Left lung (tissue), 10 donors: ENCODE results near the gene OR13C9. TPM values are rescaled to one million over a fixed set of nuclear protein-coding genes. Genes with fewer than 3 reads are reported as not detected.
"Not testable (repeated sequence)": the region's sequence is repeated elsewhere in the genome, so short reads cannot be mapped to it uniquely, and the experiment has no call there.

ENCODE experiments used
- ATAC-seq: fragments of 200-7000 bp; cut with Tn5 transposase; one replicate; pipeline ENCODE4 v1.9.1; 2020; ENCODE audit warnings: moderate library complexity
- DNase-seq, 4 donors: peaks; one replicate each; pipeline ENCODE4 v3.0.0-alpha.2; 2013 to 2020
- H3K27ac ChIP-seq, 2 donors: fragments of 200-600 bp; sonication (generic) in 1 of 2; one replicate each; pipeline versions ENCODE4 v1.5.0 to v1.8.0; 2020 to 2021
- H3K27me3 ChIP-seq, 2 donors: fragments of 200-600 bp; sonication (generic) in 1 of 2; one replicate each; pipeline versions ENCODE4 v1.5.0 to v1.8.0; 2020 to 2021
- H3K36me3 ChIP-seq, 2 donors: fragments of 200-600 bp; sonication (generic) in 1 of 2; one replicate each; pipeline versions ENCODE4 v1.5.0 to v1.8.0; 2020 to 2021
- H3K4me1 ChIP-seq, 2 donors: fragments of 200-600 bp; one replicate each; pipeline ENCODE4 v1.8.0; 2021
- H3K4me3 ChIP-seq, 2 donors: fragments of 200-600 bp; sonication (generic) in 1 of 2; one replicate each; pipeline versions ENCODE4 v1.5.0 to v1.8.0; 2020 to 2021; ENCODE audit warnings: mild to moderate bottlenecking in 1 of 2
- H3K9me3 ChIP-seq, 2 donors: fragments of 200-600 bp; sonication (generic) in 1 of 2; one replicate each; pipeline versions ENCODE4 v1.5.0 to v1.8.0; 2020 to 2021
- intact Hi-C, 2 donors: fragments of 100-400 bp; cut with DNase I; formaldehyde crosslinking; loops; one replicate each; pipeline versions ENCODE4 v1.11.2 to v1.14.2; 2022
- polyA plus RNA-seq, 6 donors: library from polyadenylated mRNA; unstranded; fragments of 120-200 nt; gene quantifications; one replicate each; pipeline ENCODE4 v1.2.1, GENCODE V29; 2013; ENCODE audit not compliant: insufficient read length in 6 of 6
- total RNA-seq, 2 donors: library from RNA; stranded (reverse); fragmentation: NEBNext Ultra II Directional; extraction: Animal tissue kit (Norgen Biotek cat#: 25700); gene quantifications; one replicate each; pipeline ENCODE4 v1.2.1, GENCODE V29; 2021
- TF ChIP-seq, protein P1 (sequence below), 2 donors: fragments of 200-600 bp; sonication (generic) in 1 of 2; IDR thresholded peaks; one replicate each; pipeline versions ENCODE4 v1.5.0 to v1.8.0; 2021; ENCODE audit warnings: antibody characterized with exemption in 2 of 2
- donor health status: DM: no; HTN: yes; CAD: no.
- donor health status: DM: no; HTN: no; CAD: no.

Gene OR13C9
- total and polyA plus RNA-seq, 8 donors: 0.23 TPM; not detected in 7

DNA sequence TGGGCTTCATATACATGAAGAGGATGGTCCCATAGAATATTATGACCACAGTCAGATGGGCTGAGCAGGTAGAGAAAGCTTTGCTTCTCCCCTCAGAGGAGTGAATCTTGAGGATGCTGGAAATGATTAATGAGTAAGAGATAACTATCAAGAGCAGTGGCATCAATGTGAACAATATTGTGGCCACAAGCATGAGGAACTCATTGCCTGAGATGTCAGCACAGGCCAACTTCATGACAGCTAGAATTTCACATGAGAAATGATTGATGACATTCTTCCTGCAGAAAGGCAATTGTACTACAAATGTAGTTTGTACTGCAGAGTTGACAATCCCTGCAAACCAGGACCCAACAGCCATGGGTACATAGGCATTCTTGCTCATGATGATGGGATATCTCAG is 586 bp downstream of the OR13C9 start:
- ATAC-seq (no peak), DNase-seq (no peak)
- no peak overlapping the region for H3K4me3 ChIP-seq
- intact Hi-C loops: no loop called here
- TF ChIP-seq, protein P1, sequence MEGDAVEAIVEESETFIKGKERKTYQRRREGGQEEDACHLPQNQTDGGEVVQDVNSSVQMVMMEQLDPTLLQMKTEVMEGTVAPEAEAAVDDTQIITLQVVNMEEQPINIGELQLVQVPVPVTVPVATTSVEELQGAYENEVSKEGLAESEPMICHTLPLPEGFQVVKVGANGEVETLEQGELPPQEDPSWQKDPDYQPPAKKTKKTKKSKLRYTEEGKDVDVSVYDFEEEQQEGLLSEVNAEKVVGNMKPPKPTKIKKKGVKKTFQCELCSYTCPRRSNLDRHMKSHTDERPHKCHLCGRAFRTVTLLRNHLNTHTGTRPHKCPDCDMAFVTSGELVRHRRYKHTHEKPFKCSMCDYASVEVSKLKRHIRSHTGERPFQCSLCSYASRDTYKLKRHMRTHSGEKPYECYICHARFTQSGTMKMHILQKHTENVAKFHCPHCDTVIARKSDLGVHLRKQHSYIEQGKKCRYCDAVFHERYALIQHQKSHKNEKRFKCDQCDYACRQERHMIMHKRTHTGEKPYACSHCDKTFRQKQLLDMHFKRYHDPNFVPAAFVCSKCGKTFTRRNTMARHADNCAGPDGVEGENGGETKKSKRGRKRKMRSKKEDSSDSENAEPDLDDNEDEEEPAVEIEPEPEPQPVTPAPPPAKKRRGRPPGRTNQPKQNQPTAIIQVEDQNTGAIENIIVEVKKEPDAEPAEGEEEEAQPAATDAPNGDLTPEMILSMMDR (IDR thresholded peaks at IDR 0.05): no peak
- H3K9me3 ChIP-seq: no peaks in the 10 kb centered on the region
- H3K27me3 ChIP-seq: no peaks in the 10 kb centered on the region
- H3K4me1 ChIP-seq: no peaks in the 10 kb centered on the region
- no peak overlapping the region for H3K27ac ChIP-seq
- no peaks in the 10 kb centered on the region for H3K36me3 ChIP-seq

DNA sequence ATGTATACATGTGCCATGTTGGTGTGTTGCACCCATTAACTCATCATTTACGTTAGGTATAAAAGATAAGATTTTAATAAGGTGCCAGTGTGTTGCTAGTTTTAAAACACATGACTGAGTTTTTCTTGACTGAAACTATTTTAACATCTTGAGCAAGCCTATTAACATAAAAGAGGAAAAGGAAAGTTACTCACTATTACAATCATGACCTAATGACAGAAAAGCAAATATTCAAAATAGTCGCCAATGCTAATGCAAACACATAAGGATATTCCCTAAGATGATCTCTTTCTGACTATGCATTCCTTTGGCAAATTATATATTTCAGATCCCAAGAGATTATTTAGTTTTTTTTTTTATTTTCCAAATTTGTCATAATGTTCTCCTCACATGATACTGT is 6.8 kb downstream of the OR13C9 start:
- Histone ChIP-seq H3K27me3 (no peaks in the 10 kb centered on the region), H3K36me3 (no peaks in the 10 kb centered on the region), H3K27ac (no peak overlapping the region), H3K4me1 (no peaks in the 10 kb centered on the region), H3K4me3 (no peak overlapping the region), H3K9me3 (no peaks in the 10 kb centered on the region)
- DNase-seq (no peak), ATAC-seq (no peak)
- intact Hi-C loops: no loop called here
- TF ChIP-seq, protein P1 (IDR thresholded peaks at IDR 0.05): no peak

DNA sequence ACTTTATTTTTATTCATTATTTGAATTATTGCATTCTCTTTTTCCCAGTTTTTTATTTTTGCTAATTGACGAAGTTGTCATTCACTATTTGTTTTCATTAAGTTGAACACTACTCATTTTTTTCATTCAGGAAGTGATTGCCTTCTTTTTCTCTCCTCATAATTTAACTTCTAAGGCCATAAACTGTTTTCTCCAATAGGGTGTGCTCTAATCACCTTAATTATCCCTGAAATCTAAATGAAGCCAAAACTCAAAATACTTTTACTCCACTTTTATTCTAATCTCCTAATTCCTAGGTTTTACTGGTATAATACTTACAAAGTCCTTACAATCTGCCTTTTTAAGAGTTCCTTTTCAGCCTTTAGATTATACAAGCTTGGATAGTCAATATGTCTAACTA is 9.7 kb downstream of the OR13C9 start:
- no peak overlapping the region for H3K27ac ChIP-seq
- no peak for DNase-seq
- intact Hi-C loops: no loop called here
- TF ChIP-seq, protein P1 (IDR thresholded peaks at IDR 0.05): no peak
- H3K9me3 ChIP-seq: no peaks in the 10 kb centered on the region
- H3K4me3 ChIP-seq: no peak overlapping the region
- no peaks in the 10 kb centered on the region for H3K27me3 ChIP-seq
- H3K36me3 ChIP-seq: no peaks in the 10 kb centered on the region
- ATAC-seq: no peak
- H3K4me1 ChIP-seq: no peaks in the 10 kb centered on the region

DNA sequence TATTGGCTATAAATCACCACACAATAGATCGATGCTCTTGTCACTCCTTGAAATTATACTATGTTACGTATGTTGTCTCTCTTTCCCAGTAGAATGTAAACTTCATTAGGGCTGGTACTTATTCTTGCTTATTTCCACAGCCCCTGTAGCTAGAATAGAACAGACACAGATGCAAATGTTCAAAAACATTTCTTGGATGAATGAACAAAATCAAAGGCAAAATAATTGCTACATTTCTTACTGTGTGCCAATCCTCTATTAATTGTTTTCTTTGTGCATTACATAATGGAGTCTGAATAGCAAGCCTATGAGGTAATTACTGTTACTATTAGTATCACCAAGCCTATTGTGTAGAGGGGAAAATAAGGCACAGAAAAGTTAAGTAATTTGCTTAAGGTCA is 11.9 kb downstream of the OR13C9 start:
- H3K27me3 ChIP-seq: no peaks in the 10 kb centered on the region
- ATAC-seq: no peak
- H3K4me1 ChIP-seq: no peaks in the 10 kb centered on the region
- no peak overlapping the region for H3K27ac ChIP-seq
- TF ChIP-seq, protein P1 (IDR thresholded peaks at IDR 0.05): no peak
- no peaks in the 10 kb centered on the region for H3K36me3 ChIP-seq
- no peak overlapping the region for H3K4me3 ChIP-seq
- H3K9me3 ChIP-seq: no peaks in the 10 kb centered on the region
- intact Hi-C loops: no loop called here
- DNase-seq: no peak

DNA sequence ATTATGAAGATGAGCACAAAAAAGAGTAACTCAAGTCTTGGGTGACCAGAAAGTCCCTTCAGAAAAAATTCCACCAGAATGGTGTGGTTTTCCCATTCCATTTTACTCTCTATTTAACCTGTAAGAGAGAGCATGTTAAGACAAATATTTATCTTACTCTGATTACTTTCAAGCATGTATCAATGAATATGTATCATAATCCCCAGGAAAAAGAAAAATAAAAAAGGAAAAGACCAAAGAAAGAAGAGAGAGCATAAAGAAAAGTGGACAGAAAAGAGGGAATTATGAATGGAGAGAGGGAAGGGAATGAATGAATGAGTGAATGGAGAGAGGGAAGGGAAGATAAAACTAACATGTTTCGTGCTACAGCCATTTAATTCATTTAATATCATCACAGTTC is 12.5 kb downstream of the OR13C9 start, which contains the start of gene OR13C2:
OR13C2 (minus strand) TSS at position 101 of the 400 bp plus-strand sequence; CDS start at position 101, 0 bp downstream.
- ATAC-seq, intact Hi-C loops: not testable (repeated sequence)

DNA sequence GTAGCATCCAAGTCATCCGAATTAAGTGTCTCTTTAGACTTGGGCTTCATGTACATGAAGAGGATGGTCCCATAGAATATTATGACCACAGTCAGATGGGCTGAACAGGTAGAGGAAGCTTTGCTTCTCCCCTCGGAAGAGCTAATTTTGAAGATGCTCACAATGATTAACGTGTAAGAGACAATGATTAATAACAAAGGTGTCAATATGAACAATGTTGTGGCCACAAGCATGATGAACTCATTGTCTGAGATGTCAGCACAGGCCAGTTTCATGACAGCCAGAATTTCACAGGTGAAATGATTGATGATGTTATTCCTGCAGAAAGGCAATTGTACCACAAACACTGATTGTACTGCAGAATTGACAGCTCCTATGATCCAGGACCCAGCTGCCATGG is 13.2 kb downstream of the OR13C9 start:
- intact Hi-C loops: no loop called here
- Histone ChIP-seq H3K4me1 (no peaks in the 10 kb centered on the region), H3K36me3 (no peaks in the 10 kb centered on the region), H3K27me3 (no peaks in the 10 kb centered on the region), H3K27ac (no peak overlapping the region), H3K9me3 (no peaks in the 10 kb centered on the region), H3K4me3 (no peak overlapping the region)
- TF ChIP-seq, protein P1 (IDR thresholded peaks at IDR 0.05): no peak
- DNase-seq (no peak), ATAC-seq (no peak)

More for the DNA sequence above, 12.5 kb downstream of the OR13C9 start, which contains the start of gene OR13C2:
- not testable (repeated sequence) for DNase-seq, H3K27me3 ChIP-seq, H3K36me3 ChIP-seq, H3K4me1 ChIP-seq, H3K4me3 ChIP-seq, H3K27ac ChIP-seq, H3K9me3 ChIP-seq

DNA sequence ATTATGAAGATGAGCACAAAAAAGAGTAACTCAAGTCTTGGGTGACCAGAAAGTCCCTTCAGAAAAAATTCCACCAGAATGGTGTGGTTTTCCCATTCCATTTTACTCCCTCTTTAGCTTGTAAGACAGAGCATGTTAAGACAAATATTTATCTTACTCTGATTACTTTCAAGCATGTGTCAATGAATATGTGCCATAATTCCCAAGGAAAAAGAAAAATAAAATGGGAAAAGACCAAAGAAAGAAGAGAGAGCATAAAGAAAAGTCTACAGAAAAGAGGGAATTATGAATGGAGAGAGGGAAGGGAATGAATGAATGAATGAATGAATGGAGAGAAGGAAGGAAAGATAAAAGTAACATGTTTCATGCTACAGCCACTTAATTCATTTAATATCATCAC is 18.7 kb downstream of the OR13C9 start, which contains the start of gene OR13C5:
OR13C5 (minus strand) TSS at position 101 of the 400 bp plus-strand sequence; CDS start at position 101, 0 bp downstream.
- H3K27me3 ChIP-seq, H3K9me3 ChIP-seq, ATAC-seq, H3K4me3 ChIP-seq, H3K27ac ChIP-seq, DNase-seq, intact Hi-C loops, H3K4me1 ChIP-seq, H3K36me3 ChIP-seq: not testable (repeated sequence)

DNA sequence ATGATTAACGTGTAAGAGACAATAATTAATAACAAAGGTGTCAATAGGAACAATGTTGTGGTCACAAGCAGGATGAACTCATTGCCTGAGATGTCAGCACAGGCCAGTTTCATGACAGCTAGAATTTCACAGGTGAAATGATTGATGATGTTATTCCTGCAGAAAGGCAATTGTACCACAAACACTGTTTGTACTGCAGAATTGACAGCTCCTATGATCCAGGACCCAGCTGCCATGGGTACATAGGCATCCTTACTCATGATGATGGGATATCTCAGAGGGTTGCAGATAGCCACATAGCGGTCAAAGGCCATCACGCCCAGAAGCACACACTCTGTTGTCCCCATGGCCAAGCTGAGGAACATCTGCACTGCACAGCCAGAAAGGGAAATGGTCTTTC is 19.3 kb downstream of the OR13C9 start:
- H3K27me3 ChIP-seq, DNase-seq, H3K4me3 ChIP-seq, H3K4me1 ChIP-seq, ATAC-seq, H3K27ac ChIP-seq, intact Hi-C loops, H3K9me3 ChIP-seq, H3K36me3 ChIP-seq: not testable (repeated sequence)
